Measurements from ENCODE around the gene UTP11.

UTP11 gene

GRCh38 chr1:38071312-38072256 is 59.0 kb downstream of the UTP11 start:
- no peak overlapping the region for H3K4me3 ChIP-seq (ENCODE audit: low read depth, low read length)
- in situ Hi-C loops (cut with HindIII; ENCODE audit: low sequenced_read_pairs), result no loop called here
- DNase-seq (ENCODE audit: low read depth, low spot score), result peak; percentile 22
- peak; percentile 50 for TF ChIP-seq CTCF (IDR thresholded peaks at IDR 0.05; ENCODE audit: low read depth, low read length)

- H3K4me3 ChIP-seq (ENCODE audit: low read depth, low read length), result no peak overlapping the region
- TF ChIP-seq CTCF (IDR thresholded peaks at IDR 0.05; ENCODE audit: low read depth, low read length), result no peak
- in situ Hi-C loops (cut with HindIII; ENCODE audit: low sequenced_read_pairs), result no loop called here
- no peak for DNase-seq (ENCODE audit: low read depth, low spot score)
Measured at GRCh38 chr1:38072858-38073257, 60.3 kb downstream of the UTP11 start.

DNA sequence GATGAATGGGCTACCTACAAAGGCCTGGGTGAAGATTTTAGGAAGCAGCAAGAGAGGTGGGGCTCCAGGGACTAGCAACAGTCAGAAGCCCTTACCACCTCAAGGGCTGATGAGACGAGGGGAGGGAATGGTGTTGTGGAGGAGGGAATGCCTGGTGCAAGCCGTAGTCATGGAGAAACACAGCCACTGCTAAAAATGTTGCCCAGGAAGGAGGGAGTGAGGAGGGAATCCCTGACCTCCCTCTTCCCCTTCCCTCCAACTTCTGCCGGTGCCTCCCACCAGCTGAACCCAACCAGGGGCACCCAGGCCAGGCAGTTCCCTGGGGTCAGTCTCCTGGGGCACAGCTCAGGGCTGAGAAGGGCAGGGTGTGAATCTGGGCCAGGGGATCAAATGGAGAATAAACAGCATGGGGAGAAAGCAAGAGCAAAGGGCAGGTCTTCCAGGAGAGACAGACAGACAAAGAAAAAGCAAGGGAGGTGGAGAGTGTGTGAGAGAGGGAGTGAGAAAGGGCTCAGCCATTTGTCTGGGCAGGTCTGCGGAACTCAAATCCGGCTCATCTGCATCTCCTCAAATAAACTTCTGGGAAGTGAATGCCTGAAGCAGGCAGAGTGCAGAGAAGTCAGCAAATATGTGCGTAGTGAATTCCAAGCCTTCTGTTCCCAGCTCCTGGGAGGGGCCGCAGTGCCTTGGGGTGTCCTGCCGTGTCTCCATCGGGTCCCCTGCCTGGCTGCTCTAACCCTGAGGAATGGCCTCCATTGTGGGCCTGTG is 61.2 kb downstream of the UTP11 start:
- TF ChIP-seq CTCF (IDR thresholded peaks at IDR 0.05; ENCODE audit: low read depth, low read length), result no peak
- in situ Hi-C loops (cut with HindIII; ENCODE audit: low sequenced_read_pairs), result no loop called here
- H3K4me3 ChIP-seq (ENCODE audit: low read depth, low read length), result no peak overlapping the region
- no peak for DNase-seq (ENCODE audit: low read depth, low spot score)

GRCh38 chr1:38074302-38074677 is 61.8 kb downstream of the UTP11 start:
- in situ Hi-C loops (cut with HindIII; ENCODE audit: low sequenced_read_pairs), result no loop called here
- DNase-seq (ENCODE audit: low read depth, low spot score), result no peak
- TF ChIP-seq CTCF (IDR thresholded peaks at IDR 0.05; ENCODE audit: low read depth, low read length), result no peak
- no peak overlapping the region for H3K4me3 ChIP-seq (ENCODE audit: low read depth, low read length)
